GM12875 (cell line): ENCODE results near the gene METTL2A.
A peak's percentile ranks its signal among the peaks of the same experiment; 100 is the strongest.
"Not testable (repeated sequence)": the region's sequence is repeated elsewhere in the genome, so short reads cannot be mapped to it uniquely, and the experiment has no call there.

Experiments used
- H3K4me3 ChIP-seq: one replicate; pipeline ENCODE4 v1.5.1; 2011; ENCODE audit warnings: low read depth, low read length, control low read depth
- TF ChIP-seq, protein P1 (sequence below): IDR thresholded peaks from 2 replicates; pipeline ENCODE4 v1.5.1; 2011; ENCODE audit warnings: low read depth, mild to moderate bottlenecking, control low read depth, inconsistent platforms, low read length, moderate library complexity, borderline replicate concordance; ENCODE audit not compliant: insufficient read depth

Gene METTL2A

DNA sequence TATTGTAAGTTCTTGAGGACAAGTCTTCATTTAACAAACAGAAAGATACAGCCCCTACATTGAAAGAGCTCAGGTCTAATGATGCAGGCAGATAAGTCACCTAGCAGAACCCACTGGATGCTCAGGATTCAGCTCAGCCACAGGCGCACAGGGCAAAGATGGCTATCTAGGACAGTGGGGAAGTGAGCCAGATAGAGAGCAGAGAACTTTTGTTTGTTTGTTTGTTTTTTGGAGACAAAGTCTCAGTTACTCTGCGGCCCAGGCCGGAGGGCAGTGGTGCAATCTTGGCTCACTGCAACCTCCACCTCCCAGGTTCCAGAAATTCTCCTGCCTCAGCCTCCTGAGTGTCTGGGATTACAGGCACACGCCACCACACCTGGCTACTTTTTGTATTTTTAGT, 20.4 kb downstream of the METTL2A start:
- TF ChIP-seq, protein P1, sequence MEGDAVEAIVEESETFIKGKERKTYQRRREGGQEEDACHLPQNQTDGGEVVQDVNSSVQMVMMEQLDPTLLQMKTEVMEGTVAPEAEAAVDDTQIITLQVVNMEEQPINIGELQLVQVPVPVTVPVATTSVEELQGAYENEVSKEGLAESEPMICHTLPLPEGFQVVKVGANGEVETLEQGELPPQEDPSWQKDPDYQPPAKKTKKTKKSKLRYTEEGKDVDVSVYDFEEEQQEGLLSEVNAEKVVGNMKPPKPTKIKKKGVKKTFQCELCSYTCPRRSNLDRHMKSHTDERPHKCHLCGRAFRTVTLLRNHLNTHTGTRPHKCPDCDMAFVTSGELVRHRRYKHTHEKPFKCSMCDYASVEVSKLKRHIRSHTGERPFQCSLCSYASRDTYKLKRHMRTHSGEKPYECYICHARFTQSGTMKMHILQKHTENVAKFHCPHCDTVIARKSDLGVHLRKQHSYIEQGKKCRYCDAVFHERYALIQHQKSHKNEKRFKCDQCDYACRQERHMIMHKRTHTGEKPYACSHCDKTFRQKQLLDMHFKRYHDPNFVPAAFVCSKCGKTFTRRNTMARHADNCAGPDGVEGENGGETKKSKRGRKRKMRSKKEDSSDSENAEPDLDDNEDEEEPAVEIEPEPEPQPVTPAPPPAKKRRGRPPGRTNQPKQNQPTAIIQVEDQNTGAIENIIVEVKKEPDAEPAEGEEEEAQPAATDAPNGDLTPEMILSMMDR: no peak
- no peak overlapping the region for H3K4me3 ChIP-seq

DNA sequence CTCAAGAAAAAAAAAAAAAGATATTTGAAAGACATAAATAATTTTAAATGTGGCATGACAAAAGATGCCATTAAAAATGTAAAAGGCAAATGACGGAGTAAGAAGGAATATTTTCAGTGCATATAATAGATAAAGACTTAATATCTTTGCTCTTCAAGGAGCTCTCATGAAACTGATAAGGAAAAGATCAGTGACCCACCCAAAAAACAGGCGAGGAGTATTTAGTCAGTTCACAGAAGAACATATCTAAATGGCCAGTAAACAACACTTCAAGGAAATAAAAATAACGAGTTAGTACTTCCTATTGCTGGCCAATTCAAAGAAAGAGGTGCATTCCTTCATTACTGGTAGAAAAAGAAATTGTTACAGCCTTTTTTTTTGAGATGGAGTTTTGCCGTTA, 22.1 kb downstream of the METTL2A start:
- not testable (repeated sequence) for H3K4me3 ChIP-seq

DNA sequence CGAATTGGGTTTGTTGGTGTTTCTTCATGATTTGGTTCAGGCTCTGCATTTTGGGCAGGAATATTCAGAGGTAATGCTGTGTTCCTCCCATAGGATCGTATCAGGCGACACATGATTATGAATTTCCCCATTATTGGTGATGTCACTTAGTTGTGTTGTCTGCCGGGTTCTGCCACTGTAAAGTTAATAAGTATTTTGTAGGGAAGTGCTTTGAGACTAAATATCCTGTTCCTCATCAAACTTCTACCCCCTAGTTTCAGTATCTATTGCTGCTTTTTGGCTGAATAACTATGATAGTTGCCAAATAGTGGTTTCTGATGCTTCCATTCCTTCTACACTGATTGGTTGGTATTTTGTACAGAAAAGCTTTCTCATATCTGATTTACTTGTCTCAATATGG, 28.5 kb downstream of the METTL2A start:
- H3K4me3 ChIP-seq: not testable (repeated sequence)

DNA sequence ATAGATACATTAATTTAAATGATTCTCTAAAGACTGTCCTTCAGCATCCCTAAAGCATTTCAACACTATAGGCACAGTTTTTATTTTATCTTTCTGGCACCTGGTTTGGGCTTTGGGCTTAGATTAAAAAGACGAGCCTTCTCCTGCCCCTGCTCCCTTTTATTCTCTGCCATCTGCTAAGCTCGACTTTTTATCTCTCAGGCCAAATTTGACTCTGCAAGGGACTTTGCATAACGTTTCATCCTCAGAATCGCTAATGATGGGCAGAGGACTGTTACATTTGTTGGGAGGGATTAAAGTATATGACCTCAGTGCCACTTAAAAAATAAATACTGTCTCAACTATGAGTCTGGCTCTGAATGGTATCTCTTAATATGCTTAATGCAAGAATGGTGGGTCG, 29.3 kb downstream of the METTL2A start:
- H3K4me3 ChIP-seq: not testable (repeated sequence)

DNA sequence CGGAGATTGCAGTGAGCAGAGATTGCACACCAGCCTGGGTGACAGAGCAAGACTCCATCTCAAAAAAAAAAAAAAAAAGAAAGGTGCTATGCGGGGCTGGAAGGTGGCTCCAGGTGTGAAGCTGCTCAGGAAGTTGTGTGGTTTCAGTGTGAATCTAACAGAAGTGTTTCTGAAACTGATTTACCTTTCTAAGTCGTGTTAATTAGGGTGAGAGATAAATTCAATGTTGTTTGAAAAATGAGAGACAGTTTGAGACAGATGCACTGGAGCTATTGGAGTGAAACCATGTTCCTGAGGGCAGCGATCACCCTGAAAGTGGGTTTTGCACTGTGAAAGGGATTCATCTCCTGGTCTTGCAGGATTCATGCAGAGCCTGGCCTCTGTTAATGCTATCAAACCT, 30.0 kb downstream of the METTL2A start:
- not testable (repeated sequence) for H3K4me3 ChIP-seq

DNA sequence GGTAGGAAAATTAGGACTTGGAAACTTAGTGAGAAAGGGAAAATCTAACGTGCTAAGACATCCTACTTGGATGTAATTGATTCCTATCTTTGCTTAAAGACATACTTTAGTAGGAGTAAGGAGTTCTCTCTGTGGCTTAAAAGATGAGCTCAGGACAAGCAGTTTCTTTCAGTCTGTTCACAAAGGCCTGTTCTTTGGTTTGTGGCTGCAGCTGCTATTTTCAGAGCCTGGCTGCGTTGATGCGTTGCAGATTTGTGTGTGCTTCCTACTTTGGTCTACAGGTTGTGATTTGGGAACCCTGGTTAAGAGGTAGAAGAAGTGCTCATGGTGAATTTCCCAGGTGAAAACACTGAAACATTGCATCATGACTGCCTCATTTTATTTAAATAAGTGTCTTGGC, 30.4 kb downstream of the METTL2A start:
- H3K4me3 ChIP-seq: not testable (repeated sequence)

DNA sequence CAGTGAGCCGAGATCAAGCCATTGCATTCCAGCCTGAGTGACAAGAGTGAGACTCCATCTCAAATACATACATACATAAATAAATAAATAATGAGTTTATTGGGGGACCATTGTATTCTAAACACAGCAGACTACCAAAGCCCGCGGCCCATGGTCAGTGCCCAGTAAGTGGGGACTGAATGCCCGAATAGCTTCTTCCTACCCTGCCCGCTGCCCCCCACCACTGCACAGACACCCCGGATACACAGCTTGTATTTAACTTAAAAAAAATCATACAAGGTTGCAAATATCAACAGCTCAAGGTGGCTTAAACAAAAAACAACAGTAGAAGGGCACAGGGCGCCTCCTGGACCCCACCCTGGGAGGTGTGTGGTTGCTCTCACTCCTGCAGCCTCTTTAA, 32.3 kb downstream of the METTL2A start:
- TF ChIP-seq, protein P1: no peak
- no peak overlapping the region for H3K4me3 ChIP-seq

DNA sequence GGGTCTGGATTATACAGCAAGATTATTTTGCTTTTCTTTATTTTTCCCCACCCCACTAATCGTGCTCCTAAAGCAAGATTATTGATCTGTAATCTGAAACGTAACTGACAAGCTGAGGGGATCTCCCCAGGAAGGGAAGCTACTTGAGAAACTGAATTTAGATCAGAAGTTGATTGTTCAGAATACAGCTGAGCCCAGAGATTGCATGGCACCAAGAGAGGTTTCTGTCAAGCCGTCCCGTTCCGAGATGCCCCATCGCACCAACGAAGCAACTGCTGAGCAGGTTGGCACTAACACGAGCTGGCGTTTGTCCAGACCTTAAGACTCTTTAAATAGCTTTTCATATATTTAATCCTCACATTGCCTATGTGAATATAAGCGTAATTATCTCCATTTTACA, 34.8 kb downstream of the METTL2A start:
- not testable (repeated sequence) for H3K4me3 ChIP-seq

DNA sequence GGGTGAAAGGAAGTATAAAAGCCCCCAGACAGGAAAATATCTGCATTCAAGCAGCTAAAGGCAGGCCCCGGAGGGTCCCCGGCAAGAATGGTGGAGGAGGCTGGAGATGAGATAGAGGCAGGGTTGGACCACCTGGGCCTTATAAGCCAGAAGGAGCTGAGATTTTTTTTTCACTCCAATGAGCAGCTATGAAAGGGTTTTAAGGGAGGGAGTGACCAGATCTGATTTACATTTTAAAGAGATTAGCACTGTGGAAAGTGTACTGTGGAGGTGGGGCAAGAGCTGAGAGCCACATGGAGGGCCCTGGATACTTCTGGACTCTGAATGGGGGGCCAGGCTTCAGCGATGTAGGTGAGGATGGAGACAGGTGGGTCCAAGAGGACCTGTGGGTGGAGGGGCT, 40.7 kb downstream of the METTL2A start:
- H3K4me3 ChIP-seq: not testable (repeated sequence)

DNA sequence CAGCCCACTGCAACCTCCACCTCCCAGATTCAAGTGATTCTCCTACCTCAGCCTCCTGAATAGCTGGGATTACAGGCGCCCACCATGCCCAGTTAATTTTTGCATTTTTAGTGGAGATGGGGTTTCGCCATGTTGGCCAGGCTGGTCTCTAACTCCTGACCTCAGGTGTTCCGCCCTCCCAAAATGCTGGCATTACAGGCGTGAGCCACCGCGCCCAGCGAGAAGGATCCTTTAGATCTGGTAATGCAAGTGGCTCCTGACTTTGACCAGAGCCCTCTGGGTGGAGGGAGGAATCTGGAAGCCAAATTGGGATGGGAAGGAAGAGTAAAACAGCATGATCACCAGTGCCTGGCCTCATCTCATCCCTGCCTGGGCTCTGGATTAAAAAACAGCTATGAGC, 41.6 kb downstream of the METTL2A start:
- not testable (repeated sequence) for H3K4me3 ChIP-seq

DNA sequence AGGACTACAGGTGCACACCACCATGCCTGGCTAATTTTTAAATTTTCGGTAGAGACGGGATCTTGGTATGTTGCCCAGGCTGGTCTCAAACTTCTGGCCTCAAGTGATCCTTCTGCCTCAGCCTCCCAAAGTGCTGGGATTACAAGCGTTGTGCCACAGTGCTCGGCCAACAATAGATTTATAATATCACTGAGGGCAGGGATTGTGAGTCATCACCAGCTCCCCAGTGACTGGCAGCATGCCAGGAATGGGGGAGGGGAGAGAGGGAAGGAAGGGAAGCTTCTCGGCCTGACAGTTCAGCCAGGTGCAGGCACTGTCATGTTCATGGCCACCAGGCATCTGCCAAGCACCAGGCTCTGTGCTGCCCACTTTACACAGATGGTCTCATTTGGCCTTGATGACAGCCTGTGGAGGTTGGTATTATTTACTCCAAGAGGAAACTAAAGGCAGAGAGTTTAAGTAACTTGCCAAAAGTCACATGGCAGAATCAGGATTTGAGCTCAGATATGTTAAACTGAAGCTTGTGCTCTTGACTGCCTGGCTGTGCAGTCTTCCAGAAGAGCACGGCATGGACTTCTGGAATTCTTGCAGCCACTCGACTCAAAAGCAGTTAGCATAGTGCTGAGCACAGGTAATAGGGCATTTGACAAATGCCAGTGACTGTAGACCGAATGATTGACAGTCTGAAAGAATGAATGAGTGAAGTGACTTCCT, 47.1 kb downstream of the METTL2A start:
- H3K4me3 ChIP-seq: not testable (repeated sequence)

DNA sequence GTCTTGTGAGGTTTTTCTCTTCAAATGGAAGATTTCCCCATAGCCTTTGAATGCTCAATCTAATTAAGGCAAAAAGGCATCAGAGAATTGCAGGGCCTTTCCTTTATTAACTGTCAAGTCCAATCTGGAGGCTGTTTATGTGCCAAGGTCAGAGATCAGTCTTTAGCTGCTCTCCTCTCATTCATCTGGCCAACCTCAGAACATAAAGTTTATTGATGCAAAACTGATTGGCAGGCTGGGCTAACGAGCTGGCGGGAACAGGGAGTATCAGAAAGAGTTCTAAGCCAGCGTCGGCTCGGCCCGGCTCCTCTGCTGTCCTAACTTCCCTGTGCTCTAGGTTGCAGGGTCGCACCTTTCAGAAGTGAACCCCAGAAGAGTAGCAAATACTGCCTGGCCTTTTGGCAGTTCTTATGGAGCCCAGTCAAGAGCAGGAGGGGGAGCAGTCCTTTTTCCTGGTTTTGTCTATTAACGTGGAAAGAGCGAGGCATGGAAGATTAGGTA, 47.7 kb downstream of the METTL2A start:
- H3K4me3 ChIP-seq: not testable (repeated sequence)

DNA sequence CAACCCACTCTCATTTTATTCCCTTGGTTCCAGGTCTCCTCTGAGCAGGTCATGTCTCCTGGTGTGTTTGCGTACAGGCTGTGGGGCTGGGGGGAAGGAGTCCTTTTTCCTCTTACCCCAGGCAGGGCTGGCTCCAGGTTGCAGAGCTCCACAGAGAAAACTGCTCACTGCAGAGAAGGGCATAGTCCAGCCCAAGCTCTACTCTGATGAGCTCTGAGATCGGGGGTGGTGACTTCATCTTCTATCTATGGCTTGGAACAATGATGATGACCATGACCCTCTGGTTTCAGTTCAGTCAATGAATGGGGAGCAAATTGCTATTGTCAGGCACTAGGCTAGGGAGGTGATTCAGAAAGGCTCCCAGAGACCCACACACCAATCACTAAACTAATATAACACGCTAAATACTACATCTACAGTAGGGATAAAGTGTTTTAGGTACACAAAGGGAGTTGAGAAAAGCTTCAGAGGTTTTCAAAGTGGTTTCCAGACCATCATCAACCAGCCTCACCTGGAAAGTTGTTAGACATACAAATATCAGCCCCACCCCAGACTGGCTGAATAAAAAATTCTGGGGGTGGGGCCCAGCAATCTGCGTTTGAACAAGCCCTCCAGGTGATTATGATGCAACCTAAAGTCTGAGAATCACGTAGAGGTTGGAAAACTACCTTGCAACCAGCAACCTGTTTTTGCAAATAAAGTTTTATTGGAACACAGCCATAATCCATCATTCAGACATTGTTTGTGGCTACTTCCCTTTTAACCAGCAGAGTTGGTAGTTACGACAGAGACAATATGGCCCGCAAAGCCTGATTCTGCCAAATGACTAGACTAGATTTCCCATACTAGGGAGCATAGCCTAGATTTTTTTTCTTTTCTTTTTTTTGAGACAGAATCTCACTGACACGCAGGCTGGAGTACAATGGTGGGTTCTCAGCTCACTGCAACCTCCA, 49.6 kb downstream of the METTL2A start:
- H3K4me3 ChIP-seq: not testable (repeated sequence)

DNA sequence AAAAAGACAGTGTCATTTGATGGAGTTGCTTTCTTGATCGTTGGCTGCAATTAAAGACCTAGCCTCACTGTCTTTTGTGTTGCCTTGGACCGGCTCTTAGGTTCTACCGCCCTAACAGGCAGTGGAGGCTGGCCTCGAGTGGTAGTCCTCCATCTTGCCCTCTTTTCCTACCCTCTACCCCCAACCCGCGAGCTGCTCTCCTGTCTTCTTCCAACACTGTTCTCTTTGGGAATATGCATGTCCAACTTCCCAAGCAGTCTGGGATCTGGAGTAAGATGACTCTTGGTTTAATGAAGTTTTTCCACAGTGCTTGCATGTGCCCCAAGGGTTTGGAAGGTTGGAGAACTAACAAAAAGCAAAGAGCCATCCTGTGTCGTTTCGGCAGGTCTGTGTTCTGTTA, 53.4 kb downstream of the METTL2A start:
- peak overlapping the region; percentile 67 for H3K4me3 ChIP-seq

DNA sequence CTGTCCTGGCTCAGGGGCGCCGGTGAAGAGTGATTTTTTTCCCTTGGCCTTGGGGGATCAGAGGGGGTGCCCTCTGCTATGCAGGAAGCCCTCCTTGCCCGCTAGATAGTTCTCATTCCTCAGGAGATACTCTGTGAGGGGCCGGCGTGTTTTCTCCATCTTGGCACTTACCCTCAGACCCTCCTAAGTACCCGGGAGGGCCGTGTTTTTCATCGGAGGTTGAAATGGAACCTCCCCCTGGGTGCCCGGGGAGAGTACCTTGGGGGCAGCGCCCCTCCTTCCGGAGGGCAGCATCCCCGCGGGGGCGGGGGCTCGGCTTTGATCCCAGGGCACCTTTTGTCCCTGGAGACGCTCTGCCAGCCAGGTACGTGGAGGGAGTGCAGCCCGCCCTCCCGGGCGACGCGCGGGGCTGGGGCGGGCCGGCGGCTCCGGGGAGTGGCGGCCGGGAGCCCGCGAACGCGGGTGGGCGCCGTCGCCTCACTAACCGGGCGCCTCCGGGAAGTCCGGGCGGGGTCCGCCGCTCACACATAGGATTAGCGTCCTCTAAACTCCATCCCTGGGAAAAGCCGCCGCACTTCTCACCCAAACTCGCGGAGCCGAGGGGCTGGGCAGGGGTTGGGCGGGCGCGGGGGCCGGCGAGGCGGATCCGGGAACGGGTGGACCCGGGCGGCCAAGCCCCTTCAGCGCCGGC, 54.2 kb downstream of the METTL2A start:
- H3K4me3 ChIP-seq: peak overlapping the region; percentile 67
